Measurements from ENCODE around the gene NGFR. TPM values are rescaled to one million over a fixed set of nuclear protein-coding genes. Genes with fewer than 3 reads are reported as not detected.

NGFR gene
- total RNA-seq, 1 donor from 2014 or later = 3.6 TPM

DNA sequence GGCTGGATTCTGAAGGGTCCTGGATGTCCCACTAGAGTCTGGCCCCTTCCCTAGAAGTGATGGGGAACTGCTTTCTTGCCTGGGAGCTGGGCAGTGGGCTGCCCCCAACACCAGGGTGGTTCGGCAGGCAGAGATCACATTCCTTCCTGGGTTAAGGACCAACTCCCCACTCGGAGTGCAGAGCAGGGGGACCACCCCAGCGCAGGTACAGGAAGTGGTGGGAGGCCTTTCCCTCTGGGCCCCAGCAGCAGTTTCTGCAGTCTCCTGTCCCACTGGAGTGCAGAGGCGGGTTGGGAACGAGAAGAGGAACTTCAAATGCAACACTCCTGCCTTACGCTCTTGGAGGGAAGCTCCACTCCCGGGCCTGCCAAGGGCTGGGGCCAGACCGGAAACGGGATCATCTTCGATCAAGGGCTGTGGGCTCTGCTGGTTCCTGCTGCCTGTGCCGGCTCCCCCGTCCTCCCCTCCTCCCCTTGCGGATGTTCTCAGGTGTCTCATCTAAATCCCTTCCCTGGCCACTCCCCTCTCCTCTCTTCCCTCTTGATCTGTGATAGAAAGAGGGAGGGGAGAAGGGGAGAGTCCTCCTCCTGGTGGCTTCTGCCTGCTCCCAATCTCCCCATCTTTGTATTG is 9.0 kb upstream of the NGFR start:
- H3K4me3 Mint-ChIP-seq (ENCODE audit: unreplicated experiment) = no peak overlapping the region
- no peaks in the 10 kb centered on the region for H3K4me1 Mint-ChIP-seq (ENCODE audit: unreplicated experiment)
- H3K27me3 Mint-ChIP-seq (ENCODE audit: unreplicated experiment) = peaks cover 71% of the 10 kb centered on the region

DNA sequence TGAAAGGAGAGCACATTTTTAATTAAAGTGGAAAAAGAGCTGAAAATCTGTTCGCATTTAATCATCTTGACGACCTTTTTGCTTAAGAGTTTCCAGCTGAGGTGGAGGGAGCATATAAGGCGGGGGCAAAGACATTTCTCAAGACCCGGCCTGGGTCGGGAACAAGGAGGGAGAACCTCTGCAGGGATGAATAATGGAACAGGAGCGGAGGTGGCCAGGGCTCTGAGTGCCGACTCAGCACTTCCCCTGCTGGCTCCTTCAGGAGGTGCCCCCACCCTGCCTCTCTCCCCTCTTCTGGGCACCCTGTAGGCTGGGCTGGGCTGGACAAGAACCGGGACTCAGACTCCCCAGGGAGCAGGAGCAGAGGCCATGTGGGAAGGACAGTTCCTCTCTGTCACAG is 7.9 kb upstream of the NGFR start:
- TF ChIP-seq, protein P1, sequence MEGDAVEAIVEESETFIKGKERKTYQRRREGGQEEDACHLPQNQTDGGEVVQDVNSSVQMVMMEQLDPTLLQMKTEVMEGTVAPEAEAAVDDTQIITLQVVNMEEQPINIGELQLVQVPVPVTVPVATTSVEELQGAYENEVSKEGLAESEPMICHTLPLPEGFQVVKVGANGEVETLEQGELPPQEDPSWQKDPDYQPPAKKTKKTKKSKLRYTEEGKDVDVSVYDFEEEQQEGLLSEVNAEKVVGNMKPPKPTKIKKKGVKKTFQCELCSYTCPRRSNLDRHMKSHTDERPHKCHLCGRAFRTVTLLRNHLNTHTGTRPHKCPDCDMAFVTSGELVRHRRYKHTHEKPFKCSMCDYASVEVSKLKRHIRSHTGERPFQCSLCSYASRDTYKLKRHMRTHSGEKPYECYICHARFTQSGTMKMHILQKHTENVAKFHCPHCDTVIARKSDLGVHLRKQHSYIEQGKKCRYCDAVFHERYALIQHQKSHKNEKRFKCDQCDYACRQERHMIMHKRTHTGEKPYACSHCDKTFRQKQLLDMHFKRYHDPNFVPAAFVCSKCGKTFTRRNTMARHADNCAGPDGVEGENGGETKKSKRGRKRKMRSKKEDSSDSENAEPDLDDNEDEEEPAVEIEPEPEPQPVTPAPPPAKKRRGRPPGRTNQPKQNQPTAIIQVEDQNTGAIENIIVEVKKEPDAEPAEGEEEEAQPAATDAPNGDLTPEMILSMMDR (IDR thresholded peaks at IDR 0.05) = no peak
- H3K9me3 Mint-ChIP-seq (ENCODE audit: unreplicated experiment) = no peaks in the 10 kb centered on the region
- no peaks in the 10 kb centered on the region for H3K36me3 Mint-ChIP-seq (ENCODE audit: unreplicated experiment)
- DNase-seq (ENCODE audit: extremely low spot score, unreplicated experiment) = no peak
- no peaks in the 10 kb centered on the region for H3K4me1 Mint-ChIP-seq (ENCODE audit: unreplicated experiment)
- H3K27me3 Mint-ChIP-seq (ENCODE audit: unreplicated experiment) = peaks cover 72% of the 10 kb centered on the region
- H3K4me3 Mint-ChIP-seq (ENCODE audit: unreplicated experiment) = no peak overlapping the region
- H3K27ac Mint-ChIP-seq (ENCODE audit: unreplicated experiment) = no peak overlapping the region

More for the DNA sequence above, 9.0 kb upstream of the NGFR start:
- TF ChIP-seq, protein P1 (IDR thresholded peaks at IDR 0.05) = no peak
- DNase-seq (ENCODE audit: extremely low spot score, unreplicated experiment) = no peak
- no peaks in the 10 kb centered on the region for H3K36me3 Mint-ChIP-seq (ENCODE audit: unreplicated experiment)
- H3K27ac Mint-ChIP-seq (ENCODE audit: unreplicated experiment) = no peak overlapping the region
- no peaks in the 10 kb centered on the region for H3K9me3 Mint-ChIP-seq (ENCODE audit: unreplicated experiment)

DNA sequence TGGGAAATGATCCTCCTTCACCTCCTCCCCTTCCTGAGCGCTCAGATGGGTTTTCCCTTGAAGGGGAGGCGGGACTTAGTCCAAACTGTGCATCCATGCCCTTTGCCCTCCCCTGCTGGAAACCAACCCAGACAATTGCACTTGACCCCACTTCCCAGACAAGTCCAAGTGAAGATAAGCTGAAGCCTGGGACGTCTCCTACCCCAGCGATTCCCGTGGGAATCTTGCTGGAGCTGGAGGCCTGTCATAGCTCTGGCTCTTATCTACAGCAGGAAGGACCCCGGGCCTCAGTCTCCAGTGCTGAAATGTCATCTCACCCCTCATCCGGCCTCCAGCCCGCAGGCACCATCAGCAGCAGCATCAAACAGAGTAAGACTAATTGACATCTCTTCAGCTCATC is 6.5 kb upstream of the NGFR start:
- H3K9me3 Mint-ChIP-seq (ENCODE audit: unreplicated experiment) = no peaks in the 10 kb centered on the region
- TF ChIP-seq, protein P1 (IDR thresholded peaks at IDR 0.05) = no peak
- H3K27me3 Mint-ChIP-seq (ENCODE audit: unreplicated experiment) = peaks cover 71% of the 10 kb centered on the region
- H3K27ac Mint-ChIP-seq (ENCODE audit: unreplicated experiment) = no peak overlapping the region
- H3K36me3 Mint-ChIP-seq (ENCODE audit: unreplicated experiment) = no peaks in the 10 kb centered on the region
- H3K4me3 Mint-ChIP-seq (ENCODE audit: unreplicated experiment) = no peak overlapping the region
- H3K4me1 Mint-ChIP-seq (ENCODE audit: unreplicated experiment) = no peaks in the 10 kb centered on the region
- DNase-seq (ENCODE audit: extremely low spot score, unreplicated experiment) = no peak

DNA sequence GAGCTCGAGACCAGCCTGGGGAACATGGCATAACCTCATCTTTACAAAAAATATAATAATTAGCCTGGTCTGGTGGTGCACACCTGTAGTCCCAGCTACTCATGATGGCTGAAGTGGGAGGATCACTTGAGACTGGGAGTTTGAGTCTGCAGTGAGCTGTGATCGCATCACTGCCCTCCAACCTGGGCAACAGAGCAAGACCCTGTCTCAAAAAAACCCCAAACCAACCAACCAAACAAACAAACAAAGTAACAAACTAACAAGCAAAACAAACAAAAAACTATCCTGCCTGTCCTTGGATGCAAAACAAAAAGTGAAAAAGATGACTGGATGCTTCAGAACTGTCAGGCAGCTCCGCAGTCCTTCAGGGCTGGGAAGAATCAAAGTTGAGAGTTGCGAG is 5.7 kb upstream of the NGFR start:
- Mint-ChIP-seq H3K27ac (ENCODE audit: unreplicated experiment) (no peak overlapping the region), H3K36me3 (ENCODE audit: unreplicated experiment) (no peaks in the 10 kb centered on the region), H3K9me3 (ENCODE audit: unreplicated experiment) (no peaks in the 10 kb centered on the region), H3K4me1 (ENCODE audit: unreplicated experiment) (no peaks in the 10 kb centered on the region), H3K4me3 (ENCODE audit: unreplicated experiment) (no peak overlapping the region), H3K27me3 (ENCODE audit: unreplicated experiment) (peaks cover 73% of the 10 kb centered on the region)
- TF ChIP-seq, protein P1 (IDR thresholded peaks at IDR 0.05) = no peak
- DNase-seq (ENCODE audit: extremely low spot score, unreplicated experiment) = no peak

DNA sequence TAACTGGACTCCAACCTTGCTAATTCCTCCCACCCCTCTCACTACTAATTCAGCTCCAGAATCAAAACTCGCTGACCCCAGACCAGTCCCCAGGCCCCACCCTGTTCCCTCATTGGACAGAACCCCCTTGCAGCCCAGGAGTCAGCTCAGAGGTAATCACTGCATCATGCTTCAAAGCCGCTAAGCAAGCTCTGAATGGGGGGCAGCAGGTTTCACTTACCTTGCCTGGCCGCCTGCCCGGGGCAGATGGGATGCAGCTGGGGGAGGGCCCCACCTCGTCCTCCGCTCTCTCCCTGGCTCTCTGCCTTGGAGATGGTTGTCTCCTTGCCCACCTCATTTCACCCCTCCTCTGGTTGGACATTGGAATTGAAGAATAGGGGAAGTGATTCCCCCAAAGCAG is 4.8 kb upstream of the NGFR start:
- DNase-seq (ENCODE audit: extremely low spot score, unreplicated experiment) = no peak
- Mint-ChIP-seq H3K27me3 (ENCODE audit: unreplicated experiment) (peaks cover 69% of the 10 kb centered on the region), H3K27ac (ENCODE audit: unreplicated experiment) (no peak overlapping the region), H3K4me3 (ENCODE audit: unreplicated experiment) (no peak overlapping the region), H3K36me3 (ENCODE audit: unreplicated experiment) (no peaks in the 10 kb centered on the region), H3K4me1 (ENCODE audit: unreplicated experiment) (peaks cover under 1% of the 10 kb centered on the region), H3K9me3 (ENCODE audit: unreplicated experiment) (no peaks in the 10 kb centered on the region)
- TF ChIP-seq, protein P1 (IDR thresholded peaks at IDR 0.05) = no peak

Measured in osteocyte (in vitro differentiated cells).